GM12878 (cell line): ENCODE measurements around the gene PHC1. TPM values are rescaled to one million over a fixed set of nuclear protein-coding genes. Genes with fewer than 3 reads are reported as not detected.

Experiments
- CBX3 ChIP-seq: fragments of 200-600 bp; sonication (generic); IDR thresholded peaks from 2 replicates; pipeline ENCODE4 v1.6.1; 2016; ENCODE audit warnings: low read depth, borderline replicate concordance
- CHD4 ChIP-seq: fragments of 200-600 bp; sonication (generic); IDR thresholded peaks from 2 replicates; pipeline ENCODE4 v1.6.1; 2016; ENCODE audit warnings: mild to moderate bottlenecking
- KDM1A ChIP-seq: fragments of 200-600 bp; sonication (generic); IDR thresholded peaks from 2 replicates; pipeline ENCODE4 v1.6.1; 2016; ENCODE audit warnings: borderline replicate concordance
- SMAD5 ChIP-seq: IDR thresholded peaks from 2 replicates; pipeline ENCODE4 v1.6.1; 2016; ENCODE audit warnings: antibody characterized with exemption, low read depth
- ZNF274 ChIP-seq: IDR thresholded peaks from one replicate; pipeline ENCODE4 v1.8.0; 2011; ENCODE audit not compliant: insufficient read length, insufficient read depth
- polyA plus RNA-seq, 11 experiments: library from polyadenylated mRNA; depleted of rRNA in 4 of 11; unstranded in 6 of 11; stranded (reverse) in 5 of 11; fragments of >200 nt; fragmentation: Nextera tagmentation in 4 of 11; fragmentation: Illumina TruSeq in 1 of 11; extraction: Ambion mirVana in 4 of 11; extraction: Trizol in 1 of 11; gene quantifications; 1 replicate in 1 of 11; 2 replicates in 10 of 11; pipeline versions ENCODE4 v1.2.1 to v1.2.3, GENCODE V29; 2011 to 2016; ENCODE audit warnings: inconsistent platforms in 2 of 11, missing spikeins in 2 of 11, low read depth in 1 of 11
- total RNA-seq, 4 experiments: library from RNA; depleted of rRNA in 3 of 4; stranded (reverse); fragments of >200 nt in 3 of 4; fragmentation: Illumina TruSeq in 1 of 4; extraction: Trizol in 1 of 4; gene quantifications; 2 replicates each; pipeline versions ENCODE4 v1.2.1 to v1.2.3, GENCODE V29; 2013 to 2021
- TF ChIP-seq, protein P1 (sequence below): fragments of 150-350 bp; IDR thresholded peaks from 2 replicates; pipeline ENCODE4 v1.6.1; 2016; ENCODE audit warnings: low read depth, low read length
- TF ChIP-seq, protein P2 (sequence below): IDR thresholded peaks from 2 replicates; pipeline ENCODE4 v1.6.1; 2011; ENCODE audit warnings: borderline replicate concordance, low read depth, mild to moderate bottlenecking, moderate library complexity, mixed read lengths, low read length; ENCODE audit not compliant: insufficient read depth; ENCODE audit errors: extremely low read length
- TF ChIP-seq, protein P3 (sequence below): fragments of 450-650 bp; IDR thresholded peaks from 2 replicates; pipeline ENCODE4 v1.6.1; 2014; ENCODE audit warnings: mild to moderate bottlenecking
- TF ChIP-seq, protein P4 (sequence below): IDR thresholded peaks from 2 replicates; pipeline ENCODE4 v1.6.1; 2011; ENCODE audit warnings: low read depth, low read length, improper control_type of control experiment, borderline replicate concordance

PHC1 gene
- total and polyA plus RNA-seq, 10 of the 15 experiments (the other 5 are each of a cell fraction or from before 2014, with no cell fraction given): 0.50 to 16.3 (median 2.1) TPM

DNA sequence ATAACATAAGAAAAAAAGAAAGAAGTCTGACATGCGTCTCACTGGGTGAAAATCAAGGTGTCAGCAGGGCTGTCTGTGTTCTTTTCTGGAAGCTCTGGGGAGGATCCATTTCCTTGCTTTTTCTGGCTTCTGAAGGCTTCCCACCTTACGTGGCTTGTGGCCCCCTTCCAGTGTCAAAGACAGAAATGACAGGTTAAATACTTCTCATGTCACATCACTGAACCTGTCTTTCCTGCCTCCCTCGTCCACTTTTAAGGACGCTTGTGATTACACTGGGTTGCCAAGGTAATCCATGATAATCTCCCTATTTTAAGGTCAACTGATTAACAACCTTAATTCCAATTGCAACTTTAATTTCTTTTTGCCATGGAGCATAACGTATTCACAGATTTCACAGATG is 4.6 kb upstream of the PHC1 start (continued):
- TF ChIP-seq, protein P1, sequence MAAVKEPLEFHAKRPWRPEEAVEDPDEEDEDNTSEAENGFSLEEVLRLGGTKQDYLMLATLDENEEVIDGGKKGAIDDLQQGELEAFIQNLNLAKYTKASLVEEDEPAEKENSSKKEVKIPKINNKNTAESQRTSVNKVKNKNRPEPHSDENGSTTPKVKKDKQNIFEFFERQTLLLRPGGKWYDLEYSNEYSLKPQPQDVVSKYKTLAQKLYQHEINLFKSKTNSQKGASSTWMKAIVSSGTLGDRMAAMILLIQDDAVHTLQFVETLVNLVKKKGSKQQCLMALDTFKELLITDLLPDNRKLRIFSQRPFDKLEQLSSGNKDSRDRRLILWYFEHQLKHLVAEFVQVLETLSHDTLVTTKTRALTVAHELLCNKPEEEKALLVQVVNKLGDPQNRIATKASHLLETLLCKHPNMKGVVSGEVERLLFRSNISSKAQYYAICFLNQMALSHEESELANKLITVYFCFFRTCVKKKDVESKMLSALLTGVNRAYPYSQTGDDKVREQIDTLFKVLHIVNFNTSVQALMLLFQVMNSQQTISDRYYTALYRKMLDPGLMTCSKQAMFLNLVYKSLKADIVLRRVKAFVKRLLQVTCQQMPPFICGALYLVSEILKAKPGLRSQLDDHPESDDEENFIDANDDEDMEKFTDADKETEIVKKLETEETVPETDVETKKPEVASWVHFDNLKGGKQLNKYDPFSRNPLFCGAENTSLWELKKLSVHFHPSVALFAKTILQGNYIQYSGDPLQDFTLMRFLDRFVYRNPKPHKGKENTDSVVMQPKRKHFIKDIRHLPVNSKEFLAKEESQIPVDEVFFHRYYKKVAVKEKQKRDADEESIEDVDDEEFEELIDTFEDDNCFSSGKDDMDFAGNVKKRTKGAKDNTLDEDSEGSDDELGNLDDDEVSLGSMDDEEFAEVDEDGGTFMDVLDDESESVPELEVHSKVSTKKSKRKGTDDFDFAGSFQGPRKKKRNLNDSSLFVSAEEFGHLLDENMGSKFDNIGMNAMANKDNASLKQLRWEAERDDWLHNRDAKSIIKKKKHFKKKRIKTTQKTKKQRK: no peak
- TF ChIP-seq, protein P2, sequence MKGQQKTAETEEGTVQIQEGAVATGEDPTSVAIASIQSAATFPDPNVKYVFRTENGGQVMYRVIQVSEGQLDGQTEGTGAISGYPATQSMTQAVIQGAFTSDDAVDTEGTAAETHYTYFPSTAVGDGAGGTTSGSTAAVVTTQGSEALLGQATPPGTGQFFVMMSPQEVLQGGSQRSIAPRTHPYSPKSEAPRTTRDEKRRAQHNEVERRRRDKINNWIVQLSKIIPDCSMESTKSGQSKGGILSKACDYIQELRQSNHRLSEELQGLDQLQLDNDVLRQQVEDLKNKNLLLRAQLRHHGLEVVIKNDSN: no peak
- TF ChIP-seq, protein P3, sequence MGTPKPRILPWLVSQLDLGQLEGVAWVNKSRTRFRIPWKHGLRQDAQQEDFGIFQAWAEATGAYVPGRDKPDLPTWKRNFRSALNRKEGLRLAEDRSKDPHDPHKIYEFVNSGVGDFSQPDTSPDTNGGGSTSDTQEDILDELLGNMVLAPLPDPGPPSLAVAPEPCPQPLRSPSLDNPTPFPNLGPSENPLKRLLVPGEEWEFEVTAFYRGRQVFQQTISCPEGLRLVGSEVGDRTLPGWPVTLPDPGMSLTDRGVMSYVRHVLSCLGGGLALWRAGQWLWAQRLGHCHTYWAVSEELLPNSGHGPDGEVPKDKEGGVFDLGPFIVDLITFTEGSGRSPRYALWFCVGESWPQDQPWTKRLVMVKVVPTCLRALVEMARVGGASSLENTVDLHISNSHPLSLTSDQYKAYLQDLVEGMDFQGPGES: no peak
- TF ChIP-seq, protein P4, sequence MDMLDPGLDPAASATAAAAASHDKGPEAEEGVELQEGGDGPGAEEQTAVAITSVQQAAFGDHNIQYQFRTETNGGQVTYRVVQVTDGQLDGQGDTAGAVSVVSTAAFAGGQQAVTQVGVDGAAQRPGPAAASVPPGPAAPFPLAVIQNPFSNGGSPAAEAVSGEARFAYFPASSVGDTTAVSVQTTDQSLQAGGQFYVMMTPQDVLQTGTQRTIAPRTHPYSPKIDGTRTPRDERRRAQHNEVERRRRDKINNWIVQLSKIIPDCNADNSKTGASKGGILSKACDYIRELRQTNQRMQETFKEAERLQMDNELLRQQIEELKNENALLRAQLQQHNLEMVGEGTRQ: no peak
- no peak for TF ChIP-seq CBX3
- no peak for TF ChIP-seq CHD4
- TF ChIP-seq SMAD5: no peak
- TF ChIP-seq KDM1A: no peak
- no peak for TF ChIP-seq ZNF274
